T47D (cell line): Measurements from ENCODE around the gene CTIF.

Experiments used
- DNase-seq, 2 experiments: peaks; one replicate each; pipeline versions ENCODE4 v3.0.0 to v3.0.0-alpha.2; 2011 to 2012; ENCODE audit warnings: low read depth in 1 of 2, low spot score in 1 of 2
- JUND ChIP-seq: IDR thresholded peaks from 2 replicates; pipeline ENCODE4 v1.6.1; 2012; ENCODE audit warnings: low read depth
- in situ Hi-C: cut with HindIII; loops from 2 replicates; pipeline ENCODE4 v1.10.0; 2016; ENCODE audit warnings: low sequenced_read_pairs, low pct_unique_long_range_greater_than_20kb

Gene CTIF

DNA sequence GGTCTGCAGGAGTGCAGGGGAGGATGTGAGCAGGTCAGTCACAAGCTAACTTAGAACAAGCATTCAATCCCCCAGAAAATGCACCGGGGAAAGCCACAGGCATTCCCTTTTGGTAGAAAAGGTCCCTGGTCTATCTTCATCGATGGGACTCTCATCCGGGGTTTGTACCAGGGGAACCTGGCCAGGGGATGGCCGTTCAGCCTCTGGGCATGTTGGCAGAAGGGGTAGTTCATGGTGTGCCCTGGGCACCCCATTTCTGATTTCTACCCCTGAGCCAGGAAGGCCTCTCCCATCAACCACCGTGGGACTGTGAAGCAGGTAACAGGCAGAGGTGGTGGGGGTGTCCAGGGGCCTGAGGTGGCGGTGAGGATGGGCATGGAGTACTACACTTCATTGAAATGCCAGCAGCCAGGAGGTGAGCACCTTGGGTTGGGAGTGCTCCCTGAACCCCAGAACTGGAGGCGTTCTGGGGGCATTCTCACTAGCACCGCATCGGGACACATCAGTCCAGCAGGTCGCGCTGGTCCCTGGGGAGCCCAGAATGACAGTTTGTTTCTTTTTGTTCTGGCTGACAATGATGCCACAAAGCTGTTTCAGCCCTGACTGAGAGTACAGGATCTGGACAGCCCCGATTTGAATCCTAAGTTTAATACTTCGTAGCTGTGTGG is 239.6 kb downstream of the CTIF start:
- TF ChIP-seq JUND: no peak
- in situ Hi-C loops: no loop called here
- no peak for DNase-seq

DNA sequence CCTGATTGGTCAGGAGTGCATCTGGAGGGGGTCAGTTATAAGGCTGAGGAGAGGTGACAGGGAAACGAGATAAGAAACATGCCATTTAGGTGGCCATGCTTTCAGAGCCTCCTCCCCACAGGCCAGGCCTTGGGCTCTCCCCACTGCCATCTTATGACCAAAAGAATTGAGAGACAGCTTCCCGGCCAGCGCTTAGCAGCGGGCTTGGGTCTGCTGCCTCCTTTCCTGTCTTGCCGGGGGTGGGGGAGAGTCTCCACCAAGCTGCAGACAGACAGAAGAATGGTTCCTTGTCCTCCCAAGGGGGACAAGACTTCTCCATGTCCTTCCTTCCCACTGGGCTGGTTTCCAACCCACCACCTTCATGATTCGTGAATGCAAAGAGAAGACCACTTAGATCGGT is 240.6 kb downstream of the CTIF start:
- in situ Hi-C loops: no loop called here
- DNase-seq: no peak
- TF ChIP-seq JUND: no peak

DNA sequence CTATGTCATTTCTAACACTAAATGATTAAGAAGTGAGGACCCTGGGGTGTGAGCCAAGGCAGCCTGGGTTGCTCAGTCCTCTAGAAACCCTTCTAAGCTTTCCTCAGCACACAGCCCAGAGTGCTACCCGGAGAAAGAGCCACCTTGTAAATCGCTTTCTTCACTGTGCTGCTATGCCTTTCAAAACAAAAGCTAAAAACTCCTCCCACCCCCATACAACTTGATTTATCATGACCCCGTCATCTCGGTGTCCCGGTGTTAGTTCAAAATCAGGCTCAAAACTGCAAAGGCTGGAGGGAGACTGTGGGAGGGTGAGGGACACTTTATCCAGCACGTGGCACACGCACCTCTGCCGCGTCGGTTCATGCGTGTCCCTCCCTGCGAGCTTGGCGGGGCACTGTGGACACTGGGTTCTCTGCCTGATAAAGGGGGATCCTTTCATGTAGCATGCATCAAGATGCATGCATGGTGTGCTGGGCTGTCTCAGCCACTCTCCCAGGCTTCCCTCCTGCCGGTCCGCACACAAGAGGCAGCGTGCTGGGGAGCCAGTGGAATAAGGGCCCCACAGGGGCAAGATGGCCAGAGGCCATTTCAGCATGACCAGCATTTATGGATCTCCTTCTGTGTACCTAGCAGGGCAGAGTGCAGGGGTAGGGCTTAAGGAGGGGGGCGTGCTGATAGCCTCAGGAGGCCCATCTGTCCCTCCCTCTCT is 241.5 kb downstream of the CTIF start:
- DNase-seq: no peak
- no peak for TF ChIP-seq JUND
- in situ Hi-C loops: no loop called here

DNA sequence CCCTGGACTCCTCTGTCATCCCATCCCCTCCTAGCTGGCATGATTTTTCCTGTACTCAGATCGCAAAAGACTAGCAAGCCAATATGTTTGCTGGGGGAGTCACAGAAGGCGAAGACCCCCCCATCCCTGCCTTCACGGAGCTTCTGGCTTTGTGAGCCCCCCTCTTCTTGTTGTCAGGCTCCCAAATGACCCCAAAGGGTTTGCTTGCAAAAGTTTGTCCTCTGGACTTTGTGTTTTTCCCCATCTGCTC is 242.0 kb downstream of the CTIF start:
- no peak for DNase-seq
- TF ChIP-seq JUND: no peak
- in situ Hi-C loops: no loop called here

DNA sequence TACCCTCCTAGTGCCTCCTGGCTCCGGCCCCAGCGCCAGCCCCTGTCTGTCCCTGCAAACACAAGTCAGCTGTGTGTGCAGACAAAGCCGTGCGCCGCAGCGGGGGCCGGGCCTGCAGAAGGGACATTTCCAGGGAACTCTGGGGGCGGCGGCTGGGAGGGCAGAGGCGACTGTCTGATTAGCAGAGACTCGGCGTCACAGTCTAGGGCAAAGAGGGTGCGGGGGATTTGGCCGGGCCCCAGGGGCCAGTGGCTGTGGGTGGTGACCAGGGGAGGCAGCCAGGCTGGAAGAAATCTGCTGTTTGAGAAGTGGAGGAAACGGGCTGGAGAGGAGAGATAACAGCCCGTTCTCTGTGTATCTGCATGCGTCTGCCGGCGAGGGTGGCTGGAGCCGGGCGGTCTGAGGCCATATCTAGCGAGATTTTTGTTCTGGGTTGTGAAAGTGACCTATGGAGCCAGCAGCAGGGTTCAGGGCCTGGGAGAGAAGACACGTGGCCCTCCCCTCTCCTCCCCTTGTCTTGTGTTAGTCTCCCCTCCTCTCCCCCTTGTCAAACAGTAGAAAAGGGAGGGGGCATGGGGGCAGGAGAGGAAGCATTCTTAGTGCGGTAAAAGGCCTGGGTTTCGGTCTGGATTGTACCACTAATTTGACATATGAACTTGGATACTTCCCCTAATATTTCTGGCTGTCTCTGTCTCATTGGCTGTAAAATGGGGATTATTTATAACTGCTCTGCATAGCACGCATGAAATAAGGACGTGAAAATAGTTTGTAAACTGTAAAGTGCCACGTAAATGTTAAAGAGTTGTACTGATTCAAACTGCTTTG is 242.5 kb downstream of the CTIF start:
- no peak for DNase-seq
- in situ Hi-C loops: no loop called here
- TF ChIP-seq JUND: no peak

DNA sequence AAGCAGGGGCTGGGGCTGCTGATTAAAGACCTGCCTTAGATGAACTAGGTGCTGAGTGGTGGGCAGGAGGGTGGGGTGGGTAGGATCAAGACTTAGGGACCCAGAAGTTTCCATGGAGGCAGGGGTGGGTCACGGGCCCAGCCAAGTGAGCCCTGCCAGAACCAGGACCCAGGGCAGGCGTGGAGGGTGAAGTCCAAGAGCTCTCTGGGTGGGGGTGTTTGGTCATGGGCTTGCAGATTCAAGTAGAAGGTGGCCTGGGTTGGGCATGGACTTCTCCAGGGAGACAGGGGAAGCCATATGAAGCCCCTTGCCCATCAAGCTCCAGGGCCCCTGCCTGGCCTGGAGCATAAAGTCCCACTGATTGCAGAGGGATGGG is 243.1 kb downstream of the CTIF start:
- in situ Hi-C loops: no loop called here
- no peak for TF ChIP-seq JUND
- no peak for DNase-seq

DNA sequence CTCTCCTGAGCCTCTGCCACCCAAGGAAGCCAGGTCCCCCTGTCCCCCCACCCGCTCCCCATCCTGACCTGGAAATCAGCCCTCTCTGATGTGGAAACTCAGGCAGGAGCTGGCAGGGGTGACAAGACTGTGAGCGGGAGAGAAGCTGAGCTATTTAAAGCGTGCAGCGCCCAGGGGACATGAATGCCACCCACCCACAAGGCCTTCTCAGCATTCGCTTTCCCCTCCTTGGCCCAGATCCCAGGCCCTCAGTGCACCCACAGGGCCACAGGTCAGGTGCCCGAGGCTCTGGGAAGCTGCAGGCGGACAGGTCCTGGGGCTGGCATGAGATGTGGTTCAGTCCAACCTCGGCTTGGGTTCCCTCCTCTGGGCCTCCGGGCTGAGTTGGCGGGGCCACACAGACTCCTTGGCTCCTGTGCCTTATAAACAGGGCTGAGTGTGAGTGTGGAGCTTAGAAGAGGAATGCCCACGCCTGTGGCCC is 243.6 kb downstream of the CTIF start:
- DNase-seq: no peak

GRCh38 chr18:48783616-48784520 is 245.0 kb downstream of the CTIF start:
- no peak for DNase-seq
- TF ChIP-seq JUND: no peak
- in situ Hi-C loops: no loop called here

More for the DNA sequence above, 243.6 kb downstream of the CTIF start:
- in situ Hi-C loops: no loop called here
- TF ChIP-seq JUND: no peak

DNA sequence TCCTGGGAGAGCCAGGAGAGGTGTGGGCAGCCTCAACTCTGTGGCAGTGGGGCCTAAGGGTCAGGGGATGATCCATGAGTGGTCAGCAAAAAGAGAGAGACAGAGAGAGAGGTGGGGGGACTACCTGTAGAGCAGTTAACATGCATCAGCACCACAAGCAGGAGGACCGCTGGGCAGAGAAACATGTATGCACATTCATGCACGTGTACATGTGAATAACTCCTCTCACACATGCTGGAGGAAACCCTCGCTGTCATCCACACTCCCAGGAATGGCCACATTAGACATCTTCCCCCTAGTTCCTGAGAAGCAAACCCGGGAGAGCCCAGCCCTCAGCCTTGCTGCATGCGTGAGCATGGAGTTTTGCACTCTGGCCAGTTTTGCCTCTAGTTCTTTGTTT is 245.8 kb downstream of the CTIF start:
- in situ Hi-C loops: no loop called here
- no peak for DNase-seq
- TF ChIP-seq JUND: no peak

GRCh38 chr18:48785091-48785614 is 246.3 kb downstream of the CTIF start:
- no peak for TF ChIP-seq JUND
- in situ Hi-C loops: no loop called here
- no peak for DNase-seq

DNA sequence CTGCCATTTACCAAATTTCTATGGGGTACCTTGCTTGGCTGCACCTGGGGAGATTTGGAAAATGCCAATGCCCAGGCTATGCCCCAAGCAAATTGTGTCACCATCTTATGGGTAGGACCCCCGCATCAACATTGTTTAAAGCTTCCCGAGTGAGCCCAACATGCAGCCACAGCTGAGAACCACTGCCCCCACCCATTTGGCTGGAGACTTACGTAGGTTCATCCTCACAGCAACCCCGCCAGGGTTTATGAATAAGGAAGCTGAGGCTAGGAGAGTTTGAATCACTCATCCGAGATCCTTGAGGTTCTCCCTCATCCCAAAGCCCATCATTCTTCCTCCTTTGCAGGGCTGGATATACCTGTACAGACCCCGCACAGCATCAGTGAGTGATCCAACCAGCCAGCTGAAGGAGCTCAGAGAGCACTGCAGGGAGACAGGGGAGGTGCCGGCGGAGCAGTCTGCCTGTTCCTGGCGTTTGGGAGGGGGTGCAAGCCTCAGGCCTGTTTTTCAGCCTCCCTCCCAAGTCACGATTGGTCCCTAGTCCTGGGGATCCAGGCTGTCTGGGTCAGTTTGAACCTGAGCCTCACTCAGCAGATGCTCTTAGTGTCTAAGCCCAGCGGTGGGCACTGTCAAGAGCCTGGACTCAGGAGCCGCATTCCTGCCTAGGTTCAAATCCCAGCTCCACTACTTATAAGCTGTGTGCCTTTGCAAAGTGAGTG is 247.1 kb downstream of the CTIF start:
- in situ Hi-C loops: no loop called here
- no peak for DNase-seq
- no peak for TF ChIP-seq JUND
